ENCODE data around the gene NAP1L4.

NAP1L4 gene

DNA sequence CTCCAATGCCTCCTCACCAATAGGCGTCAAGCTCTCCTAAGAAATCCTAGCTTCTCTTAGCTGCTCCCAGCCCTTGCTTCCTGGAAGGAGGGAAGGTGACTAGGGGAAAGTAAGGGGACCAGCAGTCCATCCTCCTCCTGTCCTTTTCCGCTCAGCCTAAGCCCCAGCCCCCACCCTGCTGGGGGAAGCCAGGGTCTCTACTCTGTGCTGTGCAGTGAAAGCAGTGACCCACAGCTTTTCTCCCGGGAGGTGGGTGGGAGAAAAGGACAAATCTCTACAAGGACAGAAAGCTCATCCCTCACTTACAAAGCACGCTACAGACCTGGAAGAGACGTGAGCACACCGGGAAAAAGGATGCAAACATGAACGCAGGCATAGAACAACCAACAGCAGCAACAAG, 32.0 kb downstream of the NAP1L4 start:
- Histone ChIP-seq H3K9me2 (replicated peaks; ENCODE audit: low read depth, low read length) (no peaks in the 10 kb centered on the region), H3F3A (ENCODE audit: low read depth) (no peaks in the 10 kb centered on the region), H3K9me3 (ENCODE audit: insufficient read depth, low read depth, low read length) (no peaks in the 10 kb centered on the region), H3K79me2 (ENCODE audit: insufficient read depth, low read length) (peaks cover 36% of the 10 kb centered on the region; the same call in 1 of the 2 replicates), H3K4me3 (ENCODE audit: low read length, poor library complexity, severe bottlenecking) (no peak overlapping the region), H3K4me2 (ENCODE audit: low read depth, low read length, poor library complexity, severe bottlenecking) (no peak overlapping the region), H2AFZ (ENCODE audit: low read length) (no peak overlapping the region), H3K9ac (ENCODE audit: low read depth, low read length, poor library complexity, severe bottlenecking) (no peak overlapping the region), H3K4me1 (ENCODE audit: insufficient read depth, low read length, poor library complexity, severe bottlenecking) (no peaks in the 10 kb centered on the region), H3K36me3 (ENCODE audit: insufficient read depth, low read length) (peaks cover 98% of the 10 kb centered on the region), H3K27me3 (ENCODE audit: insufficient read depth, low read length, poor library complexity, severe bottlenecking) (no peaks in the 10 kb centered on the region), H4K20me1 (ENCODE audit: insufficient read depth, low read length, poor library complexity, severe bottlenecking) (peaks cover 8% of the 10 kb centered on the region)
- TF ChIP-seq EZH2phosphoT487 (IDR thresholded peaks at IDR 0.05; ENCODE audit: borderline replicate concordance): no peak
- TF ChIP-seq, protein P1, sequence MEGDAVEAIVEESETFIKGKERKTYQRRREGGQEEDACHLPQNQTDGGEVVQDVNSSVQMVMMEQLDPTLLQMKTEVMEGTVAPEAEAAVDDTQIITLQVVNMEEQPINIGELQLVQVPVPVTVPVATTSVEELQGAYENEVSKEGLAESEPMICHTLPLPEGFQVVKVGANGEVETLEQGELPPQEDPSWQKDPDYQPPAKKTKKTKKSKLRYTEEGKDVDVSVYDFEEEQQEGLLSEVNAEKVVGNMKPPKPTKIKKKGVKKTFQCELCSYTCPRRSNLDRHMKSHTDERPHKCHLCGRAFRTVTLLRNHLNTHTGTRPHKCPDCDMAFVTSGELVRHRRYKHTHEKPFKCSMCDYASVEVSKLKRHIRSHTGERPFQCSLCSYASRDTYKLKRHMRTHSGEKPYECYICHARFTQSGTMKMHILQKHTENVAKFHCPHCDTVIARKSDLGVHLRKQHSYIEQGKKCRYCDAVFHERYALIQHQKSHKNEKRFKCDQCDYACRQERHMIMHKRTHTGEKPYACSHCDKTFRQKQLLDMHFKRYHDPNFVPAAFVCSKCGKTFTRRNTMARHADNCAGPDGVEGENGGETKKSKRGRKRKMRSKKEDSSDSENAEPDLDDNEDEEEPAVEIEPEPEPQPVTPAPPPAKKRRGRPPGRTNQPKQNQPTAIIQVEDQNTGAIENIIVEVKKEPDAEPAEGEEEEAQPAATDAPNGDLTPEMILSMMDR (conservative IDR thresholded peaks at IDR 0.05; ENCODE audit: low read length): no peak

DNA sequence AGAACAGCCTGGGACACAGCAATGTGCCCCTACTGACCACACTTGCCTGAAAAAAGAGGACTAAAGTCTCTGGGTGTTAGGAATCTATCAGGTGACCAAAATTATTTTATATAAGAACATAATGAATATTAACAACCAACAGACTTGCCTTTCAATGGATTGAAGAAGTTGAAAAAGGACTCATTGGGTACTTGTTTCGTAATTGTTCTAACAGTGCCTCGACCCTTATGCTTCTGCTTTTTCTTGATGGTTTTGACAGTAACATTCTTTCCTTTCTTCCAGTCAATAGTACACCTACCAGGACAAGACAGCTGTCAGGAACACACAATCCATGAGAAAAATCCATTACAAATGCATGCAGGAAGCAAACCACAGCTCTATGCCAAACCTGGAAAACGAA, 33.9 kb downstream of the NAP1L4 start:
- no peak overlapping the region for H3K9ac ChIP-seq (ENCODE audit: low read depth, low read length, poor library complexity, severe bottlenecking)
- H3K36me3 ChIP-seq (ENCODE audit: insufficient read depth, low read length): peaks cover 98% of the 10 kb centered on the region
- no peaks in the 10 kb centered on the region for H3K9me2 ChIP-seq (replicated peaks; ENCODE audit: low read depth, low read length)
- H3K4me2 ChIP-seq (ENCODE audit: low read depth, low read length, poor library complexity, severe bottlenecking): no peak overlapping the region
- no peaks in the 10 kb centered on the region for H3F3A ChIP-seq (ENCODE audit: low read depth)
- H3K79me2 ChIP-seq (ENCODE audit: insufficient read depth, low read length): peaks cover 23% of the 10 kb centered on the region; the same call in 1 of the 2 replicates
- TF ChIP-seq EZH2phosphoT487 (IDR thresholded peaks at IDR 0.05; ENCODE audit: borderline replicate concordance): no peak
- TF ChIP-seq, protein P1 (conservative IDR thresholded peaks at IDR 0.05; ENCODE audit: low read length): no peak
- no peaks in the 10 kb centered on the region for H3K9me3 ChIP-seq (ENCODE audit: insufficient read depth, low read depth, low read length)
- H3K4me3 ChIP-seq (ENCODE audit: low read length, poor library complexity, severe bottlenecking): no peak overlapping the region
- no peaks in the 10 kb centered on the region for H3K27me3 ChIP-seq (ENCODE audit: insufficient read depth, low read length, poor library complexity, severe bottlenecking)
- no peak overlapping the region for H2AFZ ChIP-seq (ENCODE audit: low read length)
- H3K4me1 ChIP-seq (ENCODE audit: insufficient read depth, low read length, poor library complexity, severe bottlenecking): no peaks in the 10 kb centered on the region
- peaks cover 8% of the 10 kb centered on the region for H4K20me1 ChIP-seq (ENCODE audit: insufficient read depth, low read length, poor library complexity, severe bottlenecking)

DNA sequence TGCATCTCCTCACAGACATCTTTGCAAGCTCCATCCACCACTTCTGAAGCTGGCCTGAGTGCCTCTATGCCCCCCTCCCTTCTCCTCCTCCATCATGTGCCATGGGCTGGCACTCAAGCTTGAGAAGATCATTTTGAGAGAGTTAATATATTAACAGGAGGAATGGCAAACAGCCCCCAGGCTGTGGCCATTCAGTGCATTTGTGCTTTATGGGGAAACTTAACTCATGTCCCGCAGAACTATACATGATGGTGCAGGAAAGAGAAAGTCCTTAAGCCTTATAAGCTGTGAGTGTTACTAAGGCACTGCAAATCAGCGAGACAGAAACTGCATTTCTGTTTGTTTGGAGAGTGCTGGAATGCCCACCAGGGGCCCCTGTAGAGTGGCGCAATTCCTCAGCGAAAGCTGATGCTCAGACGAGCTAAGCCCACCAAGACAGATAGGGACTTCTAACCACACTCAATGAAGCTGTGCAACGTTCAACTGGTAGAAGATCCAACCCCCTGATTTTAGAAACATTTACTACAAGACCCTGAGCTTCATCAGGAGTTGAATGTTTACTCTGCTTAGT, 36.1 kb downstream of the NAP1L4 start:
- H3F3A ChIP-seq (ENCODE audit: low read depth): no peaks in the 10 kb centered on the region
- H3K79me2 ChIP-seq (ENCODE audit: insufficient read depth, low read length): peaks cover 12% of the 10 kb centered on the region; the same call in 1 of the 2 replicates
- H2AFZ ChIP-seq (ENCODE audit: low read length): no peak overlapping the region
- peaks cover 3% of the 10 kb centered on the region for H4K20me1 ChIP-seq (ENCODE audit: insufficient read depth, low read length, poor library complexity, severe bottlenecking)
- H3K9me2 ChIP-seq (replicated peaks; ENCODE audit: low read depth, low read length): no peaks in the 10 kb centered on the region
- peaks cover 100% of the 10 kb centered on the region for H3K36me3 ChIP-seq (ENCODE audit: insufficient read depth, low read length)
- no peak for TF ChIP-seq EZH2phosphoT487 (IDR thresholded peaks at IDR 0.05; ENCODE audit: borderline replicate concordance)
- TF ChIP-seq, protein P1 (conservative IDR thresholded peaks at IDR 0.05; ENCODE audit: low read length): 0 out of 2 replicates have a peak, but pooled peaks have one; percentile 11
- H3K4me2 ChIP-seq (ENCODE audit: low read depth, low read length, poor library complexity, severe bottlenecking): no peak overlapping the region
- H3K9me3 ChIP-seq (ENCODE audit: insufficient read depth, low read depth, low read length): no peaks in the 10 kb centered on the region
- H3K4me1 ChIP-seq (ENCODE audit: insufficient read depth, low read length, poor library complexity, severe bottlenecking): peaks cover 12% of the 10 kb centered on the region
- H3K4me3 ChIP-seq (ENCODE audit: low read length, poor library complexity, severe bottlenecking): no peak overlapping the region
- H3K27me3 ChIP-seq (ENCODE audit: insufficient read depth, low read length, poor library complexity, severe bottlenecking): no peaks in the 10 kb centered on the region
- no peak overlapping the region for H3K9ac ChIP-seq (ENCODE audit: low read depth, low read length, poor library complexity, severe bottlenecking)
